SK-N-SH treated with all-trans-retinoic acid at 6 μM for 48 hours (cell line): ENCODE measurements around the gene CHST7.

Experiments used
- PPARA ChIP-seq: fragments of 250-450 bp; sonication (Bioruptor Pico); IDR thresholded peaks from 2 replicates; pipeline ENCODE4 v1.5.0; 2020; ENCODE audit warnings: mild to moderate bottlenecking, borderline replicate concordance
- TF ChIP-seq, protein P1 (sequence below): fragments of 250-450 bp; sonication (Bioruptor Pico); IDR thresholded peaks from 2 replicates; pipeline ENCODE4 v1.8.0; 2021; ENCODE audit warnings: low read depth, mild to moderate bottlenecking, moderate library complexity, borderline replicate concordance
- TF ChIP-seq, protein P2 (sequence below): fragments of 250-450 bp; sonication (Bioruptor Pico); IDR thresholded peaks from 2 replicates; pipeline ENCODE4 v1.5.1; 2020; ENCODE audit warnings: low read depth, mild to moderate bottlenecking, moderate library complexity

DNA sequence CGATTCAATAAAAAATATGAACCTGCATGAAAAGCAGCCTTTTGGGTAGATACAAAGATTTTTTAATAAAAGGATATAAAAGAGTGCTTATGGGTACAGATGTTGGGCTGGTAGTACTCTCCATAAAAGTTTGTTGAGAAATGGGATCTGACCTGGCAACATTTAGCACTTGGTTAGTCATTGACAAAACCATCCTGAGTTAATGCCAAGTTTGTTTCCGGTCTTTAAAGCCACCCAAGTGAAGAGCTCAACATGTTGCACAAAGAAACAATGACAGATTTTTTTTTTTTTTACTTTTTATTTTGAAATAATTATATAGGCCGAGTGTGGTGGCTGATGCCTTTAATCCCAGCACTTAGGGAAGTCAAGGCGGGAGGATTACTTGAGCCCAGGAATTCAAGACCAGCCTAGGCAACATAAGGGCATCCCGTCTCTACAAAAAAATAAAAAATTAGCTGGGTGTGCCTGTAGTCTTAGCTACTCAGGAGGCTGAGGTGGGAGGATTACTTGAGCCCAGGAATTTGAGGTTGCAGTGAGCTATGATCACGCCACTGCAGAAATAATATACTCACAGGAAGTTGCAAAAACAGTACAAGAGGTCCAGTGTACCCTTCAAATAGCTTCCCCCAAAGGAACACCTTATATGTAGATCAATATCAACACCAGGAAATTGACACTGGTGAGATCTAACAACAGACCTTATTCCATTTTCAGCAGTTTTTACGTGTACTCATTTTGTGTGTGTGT lies 16.6 kb downstream of the CHST7 start:
- no peak for TF ChIP-seq PPARA (CRISPR knock-in tag)
- TF ChIP-seq, protein P1, sequence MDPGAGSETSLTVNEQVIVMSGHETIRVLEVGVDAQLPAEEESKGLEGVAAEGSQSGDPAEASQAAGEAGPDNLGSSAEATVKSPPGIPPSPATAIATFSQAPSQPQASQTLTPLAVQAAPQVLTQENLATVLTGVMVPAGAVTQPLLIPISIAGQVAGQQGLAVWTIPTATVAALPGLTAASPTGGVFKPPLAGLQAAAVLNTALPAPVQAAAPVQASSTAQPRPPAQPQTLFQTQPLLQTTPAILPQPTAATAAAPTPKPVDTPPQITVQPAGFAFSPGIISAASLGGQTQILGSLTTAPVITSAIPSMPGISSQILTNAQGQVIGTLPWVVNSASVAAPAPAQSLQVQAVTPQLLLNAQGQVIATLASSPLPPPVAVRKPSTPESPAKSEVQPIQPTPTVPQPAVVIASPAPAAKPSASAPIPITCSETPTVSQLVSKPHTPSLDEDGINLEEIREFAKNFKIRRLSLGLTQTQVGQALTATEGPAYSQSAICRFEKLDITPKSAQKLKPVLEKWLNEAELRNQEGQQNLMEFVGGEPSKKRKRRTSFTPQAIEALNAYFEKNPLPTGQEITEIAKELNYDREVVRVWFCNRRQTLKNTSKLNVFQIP (CRISPR knock-in tag): no peak
- TF ChIP-seq, protein P2, sequence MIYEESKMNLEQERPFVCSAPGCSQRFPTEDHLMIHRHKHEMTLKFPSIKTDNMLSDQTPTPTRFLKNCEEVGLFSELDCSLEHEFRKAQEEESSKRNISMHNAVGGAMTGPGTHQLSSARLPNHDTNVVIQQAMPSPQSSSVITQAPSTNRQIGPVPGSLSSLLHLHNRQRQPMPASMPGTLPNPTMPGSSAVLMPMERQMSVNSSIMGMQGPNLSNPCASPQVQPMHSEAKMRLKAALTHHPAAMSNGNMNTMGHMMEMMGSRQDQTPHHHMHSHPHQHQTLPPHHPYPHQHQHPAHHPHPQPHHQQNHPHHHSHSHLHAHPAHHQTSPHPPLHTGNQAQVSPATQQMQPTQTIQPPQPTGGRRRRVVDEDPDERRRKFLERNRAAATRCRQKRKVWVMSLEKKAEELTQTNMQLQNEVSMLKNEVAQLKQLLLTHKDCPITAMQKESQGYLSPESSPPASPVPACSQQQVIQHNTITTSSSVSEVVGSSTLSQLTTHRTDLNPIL: no peak
